Stimulated activated CD8-positive, alpha-beta memory T cell treated with anti-CD3 and anti-CD28 coated beads, Interleukin-12 subunit alpha, Interleukin-12 subunit beta, amount 100 ng/mL, for 4 hours (primary cell): ENCODE results near the gene PNPLA7.

Experiments used
- DNase-seq: peaks from one replicate; pipeline ENCODE4 v3.0.0-alpha.2; 2020; ENCODE audit warnings: low read depth

Gene PNPLA7

DNA sequence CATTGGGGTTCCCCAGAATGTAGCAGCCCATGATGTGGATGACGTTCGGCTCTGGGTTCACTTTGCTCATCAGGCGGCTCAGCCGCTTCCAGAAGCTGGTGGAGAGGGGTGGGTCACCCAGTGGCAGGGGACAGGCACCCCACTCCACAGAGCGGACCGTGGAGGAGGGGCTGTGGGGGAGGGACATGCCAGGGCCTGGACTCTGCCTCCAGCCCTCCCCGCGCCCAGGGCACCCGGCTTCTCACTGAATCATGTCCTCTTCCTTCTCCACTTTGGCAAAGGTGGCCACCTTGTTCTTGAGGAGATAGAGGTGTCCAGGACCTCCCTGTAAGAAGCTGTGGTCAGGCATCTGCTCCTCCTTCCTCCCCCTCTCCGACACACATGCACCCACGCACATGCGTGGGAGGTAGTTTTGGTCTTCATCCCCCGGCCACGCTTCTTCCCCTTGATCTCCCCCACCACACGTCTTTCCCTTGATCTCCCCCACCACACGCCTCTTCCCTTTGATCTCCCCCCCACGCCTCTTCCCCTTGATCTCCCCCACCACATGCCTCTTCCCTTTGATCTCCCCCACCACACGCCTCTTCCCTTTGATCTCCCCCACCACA lies 100.2 kb downstream of the PNPLA7 start:
- peak; percentile 42 for DNase-seq

GRCh38 chr9:137449081-137449844 lies 100.9 kb downstream of the PNPLA7 start:
- DNase-seq: no peak

GRCh38 chr9:137448602-137448962 lies 101.6 kb downstream of the PNPLA7 start:
- no peak for DNase-seq

DNA sequence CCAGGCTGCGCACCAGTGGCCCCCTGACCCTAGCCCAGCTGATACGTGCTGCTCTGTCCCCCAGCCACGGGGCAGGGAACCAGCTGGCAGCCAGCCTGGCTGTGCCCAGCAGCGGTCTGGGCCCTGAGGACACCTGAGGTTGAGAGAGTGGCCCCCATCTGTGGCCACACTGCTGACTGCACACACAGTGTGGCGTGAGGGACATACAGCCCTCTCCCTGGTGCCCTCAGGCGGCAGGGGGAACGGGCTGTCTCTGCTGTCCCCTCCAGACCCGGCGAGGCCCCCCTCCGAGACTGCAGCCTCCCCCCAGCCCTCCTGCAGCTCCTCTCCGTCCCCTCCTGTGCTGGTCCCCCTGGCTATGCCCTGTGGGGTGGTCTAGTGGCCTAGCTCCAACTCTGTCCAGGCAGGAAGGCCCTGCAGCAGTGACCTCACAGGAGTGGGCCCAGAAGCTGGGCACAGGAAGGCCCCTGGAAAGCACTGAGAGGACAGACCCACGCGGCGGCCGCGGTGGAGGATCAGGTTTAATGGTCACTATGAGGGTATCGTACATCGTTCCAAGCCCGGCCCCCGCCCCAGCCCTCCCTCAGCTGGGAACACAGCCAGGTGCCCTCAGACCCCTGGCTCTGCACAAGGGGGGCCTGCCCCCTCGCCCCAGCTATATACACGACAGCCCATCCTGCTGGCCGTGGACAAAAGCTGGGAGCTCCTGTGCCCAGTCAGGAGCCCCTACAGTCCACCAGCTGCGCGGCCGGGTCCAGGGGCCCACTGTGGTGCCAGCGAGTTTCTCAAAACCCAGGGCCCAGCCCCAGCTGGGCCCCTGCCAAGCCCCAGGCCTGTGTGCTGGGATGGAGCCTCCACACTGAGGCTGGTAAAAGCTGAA lies 102.2 kb downstream of the PNPLA7 start:
- no peak for DNase-seq

DNA sequence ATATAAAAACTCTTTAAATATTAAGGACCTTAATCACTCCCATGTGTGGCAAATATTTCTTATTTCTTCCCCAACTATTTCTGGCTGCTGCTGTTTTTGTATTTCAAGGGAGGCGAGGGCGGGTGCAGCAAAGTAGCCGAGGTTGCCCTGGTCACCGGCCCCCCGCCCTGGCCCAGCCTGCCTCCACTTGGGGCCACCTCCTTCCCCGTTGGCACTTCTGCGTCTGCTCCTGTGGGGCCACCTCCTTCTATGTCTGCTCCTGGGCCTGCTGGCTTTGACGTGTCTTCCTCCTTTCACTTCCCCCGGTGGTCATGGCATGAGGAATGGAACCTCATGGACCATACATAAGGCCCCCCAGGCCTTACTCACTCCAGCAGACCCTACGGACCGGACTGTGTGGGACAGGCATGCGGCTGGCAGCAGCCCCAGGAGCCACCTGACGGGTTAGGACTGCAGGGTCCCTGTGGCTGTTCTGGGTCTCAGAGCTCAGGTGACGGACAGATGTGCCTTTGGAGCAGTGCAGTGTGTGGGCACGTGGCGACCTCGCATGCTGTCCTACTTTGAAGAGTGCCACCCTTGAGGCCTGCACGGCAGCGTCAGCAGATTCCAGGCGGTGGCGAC lies 103.2 kb downstream of the PNPLA7 start:
- DNase-seq: no peak

GRCh38 chr9:137445930-137446431 lies 104.2 kb downstream of the PNPLA7 start:
- no peak for DNase-seq

- DNase-seq: peak; percentile 64
These were observed 104.9 kb downstream of the PNPLA7 start for GRCh38 chr9:137445275-137445807.

DNA sequence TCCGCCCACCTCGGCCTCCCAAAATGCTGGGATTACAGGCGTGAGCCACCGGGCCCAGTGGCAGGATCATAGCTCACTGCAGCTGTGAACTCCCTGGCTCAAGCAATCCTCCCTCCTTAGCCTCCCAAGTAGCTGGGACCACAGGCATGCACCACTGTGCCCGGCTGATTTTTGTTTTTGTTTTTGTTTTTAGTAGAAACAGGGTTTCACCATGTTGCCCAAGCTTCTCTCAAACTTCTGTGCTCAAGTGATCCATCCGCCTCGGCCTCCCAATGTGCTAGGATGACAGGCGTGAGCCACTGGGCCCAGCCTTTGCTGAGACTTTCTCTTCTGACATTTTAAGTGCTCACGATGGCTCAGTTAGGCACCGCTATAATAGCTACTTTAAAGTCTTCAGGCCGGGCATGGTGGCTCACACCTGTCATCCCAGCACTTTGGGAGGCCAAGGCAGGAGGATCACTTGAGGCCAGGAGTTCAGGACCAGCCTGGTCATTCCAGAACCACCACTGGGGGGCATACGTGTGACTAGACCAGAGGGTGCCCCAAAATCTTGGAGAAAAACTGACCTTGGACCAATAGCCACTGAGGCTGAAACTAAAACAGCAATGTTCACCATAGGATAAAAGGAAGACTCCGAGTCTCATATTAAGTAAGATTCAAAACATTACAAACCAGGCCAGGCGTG lies 106.0 kb downstream of the PNPLA7 start:
- no peak for DNase-seq

GRCh38 chr9:137441935-137442321 lies 108.3 kb downstream of the PNPLA7 start:
- no peak for DNase-seq

GRCh38 chr9:137441289-137441934 lies 108.8 kb downstream of the PNPLA7 start, which contains the start of gene ENTPD8:
ENTPD8 (minus strand) TSS chr9:137441357; CDS start chr9:137438285, 3,072 bp downstream.
- DNase-seq: no peak

DNA sequence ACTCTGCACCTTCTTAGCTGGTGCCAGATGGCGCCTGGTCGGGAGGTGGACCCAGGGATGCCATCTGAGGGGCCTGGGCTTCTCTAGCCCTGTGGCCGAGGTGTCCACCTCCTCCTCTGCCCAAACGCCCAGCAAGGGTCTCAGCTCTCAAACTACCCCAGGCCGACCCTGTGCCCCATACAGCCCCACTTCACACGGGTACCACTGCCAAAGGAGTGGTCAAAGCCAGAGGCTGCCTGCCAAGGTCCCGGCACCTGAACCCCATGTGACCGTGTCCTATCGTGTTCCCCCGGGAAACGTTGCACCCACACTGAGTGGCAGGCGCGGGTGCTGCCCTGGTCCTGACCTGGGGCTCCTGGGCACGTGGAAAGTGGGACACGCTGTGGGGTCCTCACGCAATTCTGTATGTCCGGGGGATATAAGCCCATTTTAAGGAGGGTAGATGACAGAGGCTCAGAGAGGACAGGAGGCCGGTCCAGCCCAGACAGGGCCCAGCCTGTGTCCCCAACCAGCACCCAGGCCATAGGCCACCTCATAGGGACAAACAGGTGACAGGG lies 111.0 kb downstream of the PNPLA7 start:
- no peak for DNase-seq

GRCh38 chr9:137438591-137439157 lies 111.5 kb downstream of the PNPLA7 start:
- no peak for DNase-seq

- DNase-seq: no peak
These were observed 112.3 kb downstream of the PNPLA7 start for GRCh38 chr9:137437691-137438590.

DNA sequence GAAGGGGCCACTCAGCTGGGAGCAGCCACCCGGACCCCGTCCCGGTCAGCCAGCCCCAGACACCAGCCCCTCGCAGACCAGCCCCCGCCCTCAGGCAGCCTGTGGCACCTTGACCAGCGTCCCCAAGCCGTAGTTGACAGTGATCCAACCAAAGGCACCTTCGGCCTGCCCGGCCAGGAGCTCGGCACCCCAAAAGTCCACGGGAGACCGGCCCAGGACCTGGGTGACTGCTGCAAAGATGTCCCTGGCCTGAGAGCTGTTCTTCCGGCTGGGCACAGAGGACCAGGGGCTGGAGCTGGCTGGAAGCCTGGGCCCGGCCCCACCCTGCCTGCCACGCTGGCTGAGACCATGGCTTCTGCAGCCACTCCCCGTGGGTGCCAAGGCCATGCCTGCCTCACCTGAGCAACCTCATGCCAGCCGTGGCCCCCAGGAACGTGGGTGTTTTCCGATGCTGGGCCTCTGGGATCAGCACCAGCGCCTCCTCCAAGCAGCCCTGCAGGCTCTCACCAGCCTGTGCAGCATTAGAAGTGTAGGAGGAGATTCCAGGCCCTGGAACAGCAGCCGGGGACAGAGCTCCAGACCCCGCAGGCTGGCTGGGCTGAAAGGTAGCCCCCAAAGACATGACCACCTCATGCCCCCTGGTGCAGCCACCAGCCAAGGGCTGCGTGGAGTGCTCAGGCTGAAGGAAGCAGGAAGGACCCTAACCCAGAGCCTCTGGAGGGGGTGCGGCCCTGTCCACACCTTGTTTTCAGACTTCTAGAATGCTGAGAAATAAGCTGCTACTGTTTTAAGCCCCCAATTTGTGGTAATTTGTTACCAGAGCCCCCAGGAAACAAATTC lies 113.2 kb downstream of the PNPLA7 start:
- no peak for DNase-seq

- DNase-seq: no peak
These were observed 114.0 kb downstream of the PNPLA7 start for GRCh38 chr9:137435980-137436760.

- DNase-seq: no peak
These were observed 114.8 kb downstream of the PNPLA7 start for GRCh38 chr9:137435381-137435891.
